ENCODE measurements around the gene ZC3H18.

GRCh38 chr16:88643644-88643932 lies 73.4 kb downstream of the ZC3H18 start:
- TF ChIP-seq YY1 (IDR thresholded peaks at IDR 0.05; ENCODE audit: insufficient read depth, insufficient read length) (no peak), SUZ12 (IDR thresholded peaks at IDR 0.05; ENCODE audit: extremely low read depth, insufficient read depth, insufficient read length) (no peak), ZNF274 (IDR thresholded peaks at IDR 0.05; ENCODE audit: low read depth, low read length) (no peak)
